Rectal smooth muscle tissue (tissue), 1 donor: ENCODE measurements around the gene EFCAB6.

Source experiments
- H3K27ac ChIP-seq: one replicate; pipeline ENCODE4 v1.7.0; 2013; ENCODE audit warnings: low read depth, low read length, inconsistent platforms
- H3K27me3 ChIP-seq: one replicate; pipeline ENCODE4 v1.7.0; 2013; ENCODE audit warnings: low read length; ENCODE audit not compliant: control insufficient read depth, insufficient read depth
- H3K36me3 ChIP-seq: one replicate; pipeline ENCODE4 v1.7.0; 2013; ENCODE audit warnings: low read length; ENCODE audit not compliant: control insufficient read depth, insufficient read depth
- H3K4me1 ChIP-seq: one replicate; pipeline ENCODE4 v1.7.0; 2013; ENCODE audit warnings: low read length; ENCODE audit not compliant: control insufficient read depth, insufficient read depth
- H3K4me3 ChIP-seq: one replicate; pipeline ENCODE4 v1.7.0; 2013; ENCODE audit warnings: low read length
- H3K9ac ChIP-seq: one replicate; pipeline ENCODE4 v1.7.0; 2013; ENCODE audit warnings: low read length

The EFCAB6 gene

GRCh38 chr22:43853328-43853931 is 41.3 kb upstream of the EFCAB6 start:
- Histone ChIP-seq H3K4me1 (no peaks in the 10 kb centered on the region), H3K27ac (no peak overlapping the region), H3K27me3 (peaks cover 1% of the 10 kb centered on the region), H3K9ac (no peak overlapping the region), H3K4me3 (no peak overlapping the region), H3K36me3 (no peaks in the 10 kb centered on the region)

- no peaks in the 10 kb centered on the region for H3K4me1 ChIP-seq
- no peaks in the 10 kb centered on the region for H3K36me3 ChIP-seq
- H3K9ac ChIP-seq = no peak overlapping the region
- H3K27me3 ChIP-seq = peaks cover 4% of the 10 kb centered on the region
- H3K4me3 ChIP-seq = no peak overlapping the region
- no peak overlapping the region for H3K27ac ChIP-seq
Measured at GRCh38 chr22:43852573-43853327, 40.6 kb upstream of the EFCAB6 start.

- H3K9ac ChIP-seq = no peak overlapping the region
- H3K27me3 ChIP-seq = peaks cover 4% of the 10 kb centered on the region
- no peaks in the 10 kb centered on the region for H3K4me1 ChIP-seq
- no peak overlapping the region for H3K27ac ChIP-seq
- no peaks in the 10 kb centered on the region for H3K36me3 ChIP-seq
- no peak overlapping the region for H3K4me3 ChIP-seq
Measured at GRCh38 chr22:43851979-43852307, 39.8 kb upstream of the EFCAB6 start.

- H3K4me1 ChIP-seq = no peaks in the 10 kb centered on the region
- peaks cover 4% of the 10 kb centered on the region for H3K27me3 ChIP-seq
- H3K36me3 ChIP-seq = no peaks in the 10 kb centered on the region
- H3K27ac ChIP-seq = no peak overlapping the region
- H3K4me3 ChIP-seq = no peak overlapping the region
- no peak overlapping the region for H3K9ac ChIP-seq
Measured at GRCh38 chr22:43851058-43851978, 39.2 kb upstream of the EFCAB6 start.

GRCh38 chr22:43850529-43850928 is 38.4 kb upstream of the EFCAB6 start:
- Histone ChIP-seq H3K9ac (no peak overlapping the region), H3K4me1 (no peaks in the 10 kb centered on the region), H3K27me3 (peaks cover 4% of the 10 kb centered on the region), H3K4me3 (no peak overlapping the region), H3K36me3 (no peaks in the 10 kb centered on the region), H3K27ac (no peak overlapping the region)

GRCh38 chr22:43849731-43850130 is 37.6 kb upstream of the EFCAB6 start:
- H3K36me3 ChIP-seq = no peaks in the 10 kb centered on the region
- H3K9ac ChIP-seq = no peak overlapping the region
- H3K4me1 ChIP-seq = no peaks in the 10 kb centered on the region
- H3K4me3 ChIP-seq = no peak overlapping the region
- peaks cover 4% of the 10 kb centered on the region for H3K27me3 ChIP-seq
- no peak overlapping the region for H3K27ac ChIP-seq

- Histone ChIP-seq H3K27ac (no peak overlapping the region), H3K4me1 (no peaks in the 10 kb centered on the region), H3K36me3 (no peaks in the 10 kb centered on the region), H3K27me3 (peaks cover 4% of the 10 kb centered on the region), H3K9ac (no peak overlapping the region), H3K4me3 (no peak overlapping the region)
Measured at GRCh38 chr22:43848366-43849171, 36.5 kb upstream of the EFCAB6 start.

GRCh38 chr22:43847376-43848289 is 35.5 kb upstream of the EFCAB6 start:
- Histone ChIP-seq H3K36me3 (no peaks in the 10 kb centered on the region), H3K27ac (no peak overlapping the region), H3K9ac (no peak overlapping the region), H3K27me3 (peaks cover 4% of the 10 kb centered on the region), H3K4me1 (no peaks in the 10 kb centered on the region), H3K4me3 (no peak overlapping the region)

- Histone ChIP-seq H3K4me3 (no peak overlapping the region), H3K27me3 (peaks cover 4% of the 10 kb centered on the region), H3K27ac (no peak overlapping the region), H3K36me3 (no peaks in the 10 kb centered on the region), H3K4me1 (no peaks in the 10 kb centered on the region), H3K9ac (no peak overlapping the region)
Measured at GRCh38 chr22:43846966-43847365, 34.9 kb upstream of the EFCAB6 start.

GRCh38 chr22:43845981-43846380 is 33.9 kb upstream of the EFCAB6 start:
- no peak overlapping the region for H3K9ac ChIP-seq
- H3K4me1 ChIP-seq = no peaks in the 10 kb centered on the region
- no peak overlapping the region for H3K4me3 ChIP-seq
- H3K27ac ChIP-seq = no peak overlapping the region
- peaks cover 4% of the 10 kb centered on the region for H3K27me3 ChIP-seq
- no peaks in the 10 kb centered on the region for H3K36me3 ChIP-seq
